Measurements from ENCODE around the gene CTNNA2.

The CTNNA2 gene

DNA sequence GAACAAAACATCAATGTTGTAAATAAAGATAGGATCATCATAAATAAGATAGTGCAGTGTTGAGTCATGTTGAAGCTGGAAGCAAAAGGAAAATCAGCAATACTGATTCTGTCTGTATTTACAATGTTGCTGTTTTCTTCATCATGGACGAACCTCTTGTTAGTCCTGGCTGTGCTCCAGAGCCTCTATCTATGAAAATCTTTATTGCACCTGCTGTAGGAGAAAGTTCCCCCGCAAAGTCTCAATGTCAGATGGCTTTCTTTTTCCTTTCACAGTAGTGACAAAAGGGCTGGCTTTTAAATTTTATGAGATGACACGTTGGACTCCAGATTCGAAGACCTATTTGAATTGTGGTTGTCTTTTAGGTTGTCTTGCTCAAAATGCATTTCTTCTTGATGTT is 890.2 kb downstream of the CTNNA2 start:
- Histone ChIP-seq H3K9me3 (ENCODE audit: insufficient read depth, low read depth, low read length) (no peaks in the 10 kb centered on the region), H3K36me3 (ENCODE audit: control insufficient read depth in 1 of 2, insufficient read depth in 2 of 2, low read length in 2 of 2) (no peaks in the 10 kb centered on the region)
- WGBS (ENCODE audit: extremely low coverage, insufficient coverage, insufficient read length) = no CpG with 5 or more reads among the region's 4 CpGs

GRCh38 chr2:80407377-80407776 is 894.5 kb downstream of the CTNNA2 start:
- Histone ChIP-seq H2BK120ac (ENCODE audit: insufficient read depth, low read length, poor library complexity) (no peak overlapping the region), H4K8ac (ENCODE audit: low read depth, low read length) (no peak overlapping the region), H3K18ac (ENCODE audit: low read length) (no peak overlapping the region), H3K79me2 (ENCODE audit: control insufficient read depth, insufficient read depth, low read length, poor library complexity) (no peaks in the 10 kb centered on the region), H2AFZ (ENCODE audit: insufficient read depth, low read length, poor library complexity) (no peak overlapping the region), H4K12ac (ENCODE audit: low read depth, low read length) (no peak overlapping the region), H2BK5ac (ENCODE audit: low read depth, low read length, poor library complexity) (no peak overlapping the region), H2AK5ac (ENCODE audit: low read length) (no peak overlapping the region), H3K14ac (ENCODE audit: low read length) (no peak overlapping the region), H3K9ac (ENCODE audit: low read length) (no peak overlapping the region), H3K4me3 (ENCODE audit: low read depth, low read length) (no peak overlapping the region), H3K27me3 (ENCODE audit: insufficient read depth, low read length) (no peaks in the 10 kb centered on the region), H3K23ac (ENCODE audit: low read length) (no peak overlapping the region), H3K4me1 (ENCODE audit: control insufficient read depth in 1 of 2, insufficient read depth in 2 of 2, low read length in 2 of 2) (no peaks in the 10 kb centered on the region), H3K9me3 (ENCODE audit: insufficient read depth, low read depth, low read length) (no peaks in the 10 kb centered on the region), H3K79me1 (ENCODE audit: low read length) (no peaks in the 10 kb centered on the region), H3K27ac (ENCODE audit: low read depth, low read length) (no peak overlapping the region), H3K36me3 (ENCODE audit: control insufficient read depth in 1 of 2, insufficient read depth in 2 of 2, low read length in 2 of 2) (no peaks in the 10 kb centered on the region), H4K91ac (ENCODE audit: low read depth, low read length) (no peak overlapping the region), H2BK12ac (ENCODE audit: low read length) (no peak overlapping the region), H3K4me2 (ENCODE audit: low read length) (no peak overlapping the region), H3K4ac (ENCODE audit: low read depth, low read length) (no peak overlapping the region)
- DNase-seq = no peak
- no CpG with 5 or more reads among the region's 4 CpGs for WGBS (ENCODE audit: extremely low coverage, insufficient coverage, insufficient read length)

More for the DNA sequence above, 890.2 kb downstream of the CTNNA2 start:
- Histone ChIP-seq H3K4me1 (ENCODE audit: control insufficient read depth in 1 of 2, insufficient read depth in 2 of 2, low read length in 2 of 2) (no peaks in the 10 kb centered on the region), H3K27ac (ENCODE audit: low read depth, low read length) (no peak overlapping the region), H4K12ac (ENCODE audit: low read depth, low read length) (no peak overlapping the region), H2BK120ac (ENCODE audit: insufficient read depth, low read length, poor library complexity) (no peak overlapping the region), H3K23ac (ENCODE audit: low read length) (no peak overlapping the region), H4K91ac (ENCODE audit: low read depth, low read length) (no peak overlapping the region), H3K4me3 (ENCODE audit: low read depth, low read length) (no peak overlapping the region), H3K18ac (ENCODE audit: low read length) (no peak overlapping the region), H3K79me1 (ENCODE audit: low read length) (no peaks in the 10 kb centered on the region), H2AK5ac (ENCODE audit: low read length) (no peak overlapping the region), H2BK5ac (ENCODE audit: low read depth, low read length, poor library complexity) (no peak overlapping the region), H3K4ac (ENCODE audit: low read depth, low read length) (no peak overlapping the region), H3K14ac (ENCODE audit: low read length) (no peak overlapping the region), H3K9ac (ENCODE audit: low read length) (no peak overlapping the region), H2AFZ (ENCODE audit: insufficient read depth, low read length, poor library complexity) (no peak overlapping the region), H4K8ac (ENCODE audit: low read depth, low read length) (no peak overlapping the region), H3K79me2 (ENCODE audit: control insufficient read depth, insufficient read depth, low read length, poor library complexity) (no peaks in the 10 kb centered on the region), H3K4me2 (ENCODE audit: low read length) (no peak overlapping the region), H3K27me3 (ENCODE audit: insufficient read depth, low read length) (no peaks in the 10 kb centered on the region), H2BK12ac (ENCODE audit: low read length) (no peak overlapping the region)
- no peak for DNase-seq

- Histone ChIP-seq H3K27me3 (ENCODE audit: insufficient read depth, low read length) (no peaks in the 10 kb centered on the region), H3K4me1 (ENCODE audit: control insufficient read depth in 1 of 2, insufficient read depth in 2 of 2, low read length in 2 of 2) (no peaks in the 10 kb centered on the region), H3K27ac (ENCODE audit: low read depth, low read length) (no peak overlapping the region), H4K12ac (ENCODE audit: low read depth, low read length) (no peak overlapping the region), H4K8ac (ENCODE audit: low read depth, low read length) (no peak overlapping the region), H3K4me3 (ENCODE audit: low read depth, low read length) (no peak overlapping the region), H2BK12ac (ENCODE audit: low read length) (no peak overlapping the region), H2AFZ (ENCODE audit: insufficient read depth, low read length, poor library complexity) (no peak overlapping the region), H2AK5ac (ENCODE audit: low read length) (no peak overlapping the region), H3K14ac (ENCODE audit: low read length) (no peak overlapping the region), H3K23ac (ENCODE audit: low read length) (no peak overlapping the region), H3K36me3 (ENCODE audit: control insufficient read depth in 1 of 2, insufficient read depth in 2 of 2, low read length in 2 of 2) (no peaks in the 10 kb centered on the region), H3K79me1 (ENCODE audit: low read length) (no peaks in the 10 kb centered on the region), H3K4me2 (ENCODE audit: low read length) (no peak overlapping the region), H3K9me3 (ENCODE audit: insufficient read depth, low read depth, low read length) (no peaks in the 10 kb centered on the region), H3K18ac (ENCODE audit: low read length) (no peak overlapping the region), H2BK120ac (ENCODE audit: insufficient read depth, low read length, poor library complexity) (no peak overlapping the region), H2BK5ac (ENCODE audit: low read depth, low read length, poor library complexity) (no peak overlapping the region), H4K91ac (ENCODE audit: low read depth, low read length) (no peak overlapping the region), H3K79me2 (ENCODE audit: control insufficient read depth, insufficient read depth, low read length, poor library complexity) (no peaks in the 10 kb centered on the region), H3K4ac (ENCODE audit: low read depth, low read length) (no peak overlapping the region), H3K9ac (ENCODE audit: low read length) (no peak overlapping the region)
- DNase-seq = no peak
- no CpG with 5 or more reads among the region's 3 CpGs for WGBS (ENCODE audit: extremely low coverage, insufficient coverage, insufficient read length)
Measured at GRCh38 chr2:80410346-80410745, 897.5 kb downstream of the CTNNA2 start.

GRCh38 chr2:80413136-80413535 is 900.3 kb downstream of the CTNNA2 start:
- Histone ChIP-seq H4K12ac (ENCODE audit: low read depth, low read length) (no peak overlapping the region), H3K27ac (ENCODE audit: low read depth, low read length) (no peak overlapping the region), H2BK12ac (ENCODE audit: low read length) (no peak overlapping the region), H3K9ac (ENCODE audit: low read length) (no peak overlapping the region), H3K4me2 (ENCODE audit: low read length) (no peak overlapping the region), H3K4ac (ENCODE audit: low read depth, low read length) (no peak overlapping the region), H3K18ac (ENCODE audit: low read length) (no peak overlapping the region), H3K4me3 (ENCODE audit: low read depth, low read length) (no peak overlapping the region), H3K36me3 (ENCODE audit: control insufficient read depth in 1 of 2, insufficient read depth in 2 of 2, low read length in 2 of 2) (no peaks in the 10 kb centered on the region), H3K79me1 (ENCODE audit: low read length) (no peaks in the 10 kb centered on the region), H4K91ac (ENCODE audit: low read depth, low read length) (no peak overlapping the region), H3K14ac (ENCODE audit: low read length) (no peak overlapping the region), H3K9me3 (ENCODE audit: insufficient read depth, low read depth, low read length) (no peaks in the 10 kb centered on the region), H2BK120ac (ENCODE audit: insufficient read depth, low read length, poor library complexity) (no peak overlapping the region), H2BK5ac (ENCODE audit: low read depth, low read length, poor library complexity) (no peak overlapping the region), H2AFZ (ENCODE audit: insufficient read depth, low read length, poor library complexity) (no peak overlapping the region), H3K23ac (ENCODE audit: low read length) (no peak overlapping the region), H2AK5ac (ENCODE audit: low read length) (no peak overlapping the region), H4K8ac (ENCODE audit: low read depth, low read length) (no peak overlapping the region), H3K27me3 (ENCODE audit: insufficient read depth, low read length) (no peaks in the 10 kb centered on the region), H3K4me1 (ENCODE audit: control insufficient read depth in 1 of 2, insufficient read depth in 2 of 2, low read length in 2 of 2) (no peaks in the 10 kb centered on the region), H3K79me2 (ENCODE audit: control insufficient read depth, insufficient read depth, low read length, poor library complexity) (no peaks in the 10 kb centered on the region)
- no CpG with 5 or more reads among the region's 3 CpGs for WGBS (ENCODE audit: extremely low coverage, insufficient coverage, insufficient read length)
- DNase-seq = no peak
